ENCODE measurements around the gene TOX2.

- TF ChIP-seq GATA3 (IDR thresholded peaks at IDR 0.05; ENCODE audit: low read depth, low read length): no peak
- no peak for TF ChIP-seq GATA2 (IDR thresholded peaks at IDR 0.05; ENCODE audit: low read depth, low read length)
Observed at GRCh38 chr20:44068316-44069201, 153.9 kb downstream of the TOX2 start.
